ENCODE results near the gene DENND6B. TPM values are rescaled to one million over a fixed set of nuclear protein-coding genes. Genes with fewer than 3 reads are reported as not detected.

Gene DENND6B
- total RNA-seq, 1 experiment from 2014 or later = 14.3 TPM

GRCh38 chr22:50319503-50319951 lies 7.3 kb downstream of the DENND6B start:
- ChIA-PET POLR2A (ENCODE audit: unreplicated experiment) (no interaction called here), CTCF (no interaction called here)
- Histone ChIP-seq H3K36me3 (ENCODE audit: low read depth) (no peaks in the 10 kb centered on the region), H3F3A (ENCODE audit: insufficient read depth, low read depth) (peaks cover 21% of the 10 kb centered on the region; the same call in 1 of the 2 replicates), H4K20me1 (ENCODE audit: insufficient read depth) (peaks cover 3% of the 10 kb centered on the region; the same call in 1 of the 2 replicates), H3K79me2 (ENCODE audit: low read depth) (no peaks in the 10 kb centered on the region), H2AFZ (no peak overlapping the region), H3K4me2 (no peak overlapping the region), H3K27ac (no peak overlapping the region), H3K9me3 (ENCODE audit: insufficient read depth, low read depth) (no peaks in the 10 kb centered on the region), H3K9me2 (ENCODE audit: insufficient read depth) (no peaks in the 10 kb centered on the region), H3K4me3 (no peak overlapping the region), H3K27me3 (ENCODE audit: insufficient read depth, low read depth) (no peaks in the 10 kb centered on the region), H3K4me1 (replicated peaks; ENCODE audit: insufficient read depth) (peaks cover 13% of the 10 kb centered on the region)
- BruUV-seq (replicated peaks) = no TSS peak
- no peak for DNase-seq
- intact Hi-C loops (cut with micrococcal nuclease; ENCODE audit: unreplicated experiment) = no loop called here
- no peak for TF ChIP-seq CTCF (conservative IDR thresholded peaks at IDR 0.05)
- TF ChIP-seq EZH2 (IDR thresholded peaks at IDR 0.05; ENCODE audit: low read depth) = no peak

DNA sequence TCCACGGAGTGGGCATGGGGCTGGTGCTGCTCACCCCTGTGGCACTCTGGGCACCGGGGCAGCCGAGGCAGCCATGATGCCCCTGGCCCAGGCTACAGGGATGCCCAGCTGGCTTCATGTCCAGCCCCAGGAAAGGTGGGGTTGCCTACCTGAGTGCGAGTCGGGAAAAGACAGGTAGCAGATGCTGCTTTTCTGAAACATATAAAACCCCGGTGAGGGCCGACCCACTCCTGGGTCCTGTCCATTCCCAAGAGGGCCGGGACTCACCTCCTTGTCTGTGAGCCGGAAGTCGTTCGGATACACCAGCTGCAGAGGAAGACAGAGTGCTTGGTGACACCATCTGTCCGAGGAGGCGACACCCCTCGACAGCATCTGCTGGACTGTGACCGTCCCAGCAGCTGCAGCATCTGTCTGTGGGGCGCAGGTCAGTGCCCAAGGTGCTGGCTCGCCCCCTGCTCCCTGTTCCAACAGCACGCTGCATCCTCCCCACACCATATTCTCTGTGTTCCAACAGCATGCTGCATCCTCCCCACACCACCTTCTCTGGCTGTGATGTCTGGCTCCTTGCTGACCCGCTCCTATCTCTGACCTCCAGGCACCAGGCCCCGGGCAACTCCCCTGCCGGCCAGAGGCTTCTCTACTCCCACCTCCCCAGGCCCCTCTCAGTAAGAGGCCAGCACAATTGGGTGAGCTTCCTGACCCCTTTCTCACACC lies 8.0 kb downstream of the DENND6B start:
- H3K27me3 ChIP-seq (ENCODE audit: insufficient read depth, low read depth) = no peaks in the 10 kb centered on the region
- no peaks in the 10 kb centered on the region for H3K9me2 ChIP-seq (ENCODE audit: insufficient read depth)
- intact Hi-C loops (cut with micrococcal nuclease; ENCODE audit: unreplicated experiment) = no loop called here
- POLR2A ChIA-PET (ENCODE audit: unreplicated experiment) = no interaction called here
- no peak overlapping the region for H3K4me3 ChIP-seq
- H3K27ac ChIP-seq = no peak overlapping the region
- no peak overlapping the region for H2AFZ ChIP-seq
- no peaks in the 10 kb centered on the region for H3K79me2 ChIP-seq (ENCODE audit: low read depth)
- H3K4me2 ChIP-seq = no peak overlapping the region
- H3F3A ChIP-seq (ENCODE audit: insufficient read depth, low read depth) = peaks cover 21% of the 10 kb centered on the region; the same call in 1 of the 2 replicates
- no peaks in the 10 kb centered on the region for H3K36me3 ChIP-seq (ENCODE audit: low read depth)
- no peaks in the 10 kb centered on the region for H3K9me3 ChIP-seq (ENCODE audit: insufficient read depth, low read depth)
- no peak for DNase-seq
- peaks cover 17% of the 10 kb centered on the region for H3K4me1 ChIP-seq (replicated peaks; ENCODE audit: insufficient read depth)
- no TSS peak for BruUV-seq (replicated peaks)
- H4K20me1 ChIP-seq (ENCODE audit: insufficient read depth) = peaks cover 3% of the 10 kb centered on the region; the same call in 1 of the 2 replicates
- CTCF ChIA-PET = no interaction called here
- no peak for TF ChIP-seq EZH2 (IDR thresholded peaks at IDR 0.05; ENCODE audit: low read depth)
- TF ChIP-seq CTCF (conservative IDR thresholded peaks at IDR 0.05) = no peak

- intact Hi-C loops (cut with micrococcal nuclease; ENCODE audit: unreplicated experiment) = no loop called here
- peaks cover 21% of the 10 kb centered on the region; the same call in 1 of the 2 replicates for H3F3A ChIP-seq (ENCODE audit: insufficient read depth, low read depth)
- no peaks in the 10 kb centered on the region for H3K79me2 ChIP-seq (ENCODE audit: low read depth)
- DNase-seq = no peak
- TF ChIP-seq CTCF (conservative IDR thresholded peaks at IDR 0.05) = no peak
- TF ChIP-seq EZH2 (IDR thresholded peaks at IDR 0.05; ENCODE audit: low read depth) = no peak
- no peak overlapping the region for H3K27ac ChIP-seq
- POLR2A ChIA-PET (ENCODE audit: unreplicated experiment) = no interaction called here
- H3K9me2 ChIP-seq (ENCODE audit: insufficient read depth) = no peaks in the 10 kb centered on the region
- H4K20me1 ChIP-seq (ENCODE audit: insufficient read depth) = peaks cover 3% of the 10 kb centered on the region; the same call in 1 of the 2 replicates
- peaks cover 17% of the 10 kb centered on the region for H3K4me1 ChIP-seq (replicated peaks; ENCODE audit: insufficient read depth)
- H3K36me3 ChIP-seq (ENCODE audit: low read depth) = no peaks in the 10 kb centered on the region
- no peak overlapping the region for H2AFZ ChIP-seq
- BruUV-seq (replicated peaks) = no TSS peak
- no peak overlapping the region for H3K4me3 ChIP-seq
- no peaks in the 10 kb centered on the region for H3K27me3 ChIP-seq (ENCODE audit: insufficient read depth, low read depth)
- no peaks in the 10 kb centered on the region for H3K9me3 ChIP-seq (ENCODE audit: insufficient read depth, low read depth)
- CTCF ChIA-PET = no interaction called here
- H3K4me2 ChIP-seq = no peak overlapping the region
Measured at GRCh38 chr22:50318356-50318697, 8.5 kb downstream of the DENND6B start.
